Lower lobe of right lung (tissue), 2 donors: ENCODE results near the gene ADAM10. TPM values are rescaled to one million over a fixed set of nuclear protein-coding genes. Genes with fewer than 3 reads are reported as not detected.

ENCODE experiments used
- ATAC-seq, 2 donors: fragments of 200-7000 bp; cut with Tn5 transposase; one replicate each; pipeline ENCODE4 v1.9.1; 2020 to 2022; ENCODE audit warnings: mild to moderate bottlenecking in 2 of 2, moderate library complexity in 2 of 2
- DNase-seq: peaks from one replicate; pipeline ENCODE4 v3.0.0-alpha.2; 2020
- H3K27ac ChIP-seq: fragments of 200-600 bp; one replicate; pipeline ENCODE4 v1.8.0; 2022
- H3K27me3 ChIP-seq: fragments of 200-600 bp; one replicate; pipeline ENCODE4 v1.8.0; 2022; ENCODE audit warnings: low read depth
- H3K36me3 ChIP-seq: fragments of 200-600 bp; one replicate; pipeline ENCODE4 v1.8.0; 2022; ENCODE audit warnings: mild to moderate bottlenecking
- H3K4me1 ChIP-seq: fragments of 200-600 bp; one replicate; pipeline ENCODE4 v1.8.0; 2022
- H3K4me3 ChIP-seq: fragments of 200-600 bp; one replicate; pipeline ENCODE4 v1.8.0; 2022; ENCODE audit warnings: mild to moderate bottlenecking
- H3K9me3 ChIP-seq: fragments of 200-600 bp; one replicate; pipeline ENCODE4 v1.8.0; 2022
- intact Hi-C: fragments of 100-400 bp; cut with DNase I; formaldehyde crosslinking; loops from one replicate; pipeline ENCODE4 v1.11.0; 2022
- total RNA-seq: library from RNA; stranded (reverse); fragmentation: NEBNext Ultra II Directional; extraction: Animal tissue kit (Norgen Biotek cat#: 25700); gene quantifications from one replicate; pipeline ENCODE4 v1.2.1, GENCODE V29; 2021
- TF ChIP-seq, protein P1 (sequence below): fragments of 200-600 bp; IDR thresholded peaks from one replicate; pipeline ENCODE4 v1.8.0; 2022; ENCODE audit warnings: antibody characterized with exemption, mild to moderate bottlenecking
- donor health status: DM: no; HTN: yes; CAD: no; lungs with severe emphysema.

Gene ADAM10
- total RNA-seq, 1 donor from 2014 or later = 166 TPM

DNA sequence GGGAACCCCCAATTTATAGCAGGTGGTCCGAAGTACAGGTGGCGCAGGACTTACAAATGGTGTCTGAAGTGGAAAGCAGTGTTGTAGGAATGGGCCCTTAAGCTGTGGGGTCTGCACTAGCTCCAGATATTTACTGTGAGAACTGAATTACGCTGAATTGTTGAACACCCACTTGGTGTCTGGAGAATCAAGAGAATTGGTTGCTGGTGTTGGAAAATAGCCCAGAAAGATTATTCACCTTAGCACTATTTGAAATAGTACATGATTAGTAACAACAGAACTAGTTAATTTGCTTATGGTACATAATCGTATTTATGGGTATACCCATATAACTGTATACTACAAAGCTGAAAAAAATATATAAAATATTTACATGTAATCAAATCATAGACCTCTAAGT is 64.8 kb downstream of the ADAM10 start:
- no peak overlapping the region for H3K4me3 ChIP-seq
- ATAC-seq = no peak
- TF ChIP-seq, protein P1, sequence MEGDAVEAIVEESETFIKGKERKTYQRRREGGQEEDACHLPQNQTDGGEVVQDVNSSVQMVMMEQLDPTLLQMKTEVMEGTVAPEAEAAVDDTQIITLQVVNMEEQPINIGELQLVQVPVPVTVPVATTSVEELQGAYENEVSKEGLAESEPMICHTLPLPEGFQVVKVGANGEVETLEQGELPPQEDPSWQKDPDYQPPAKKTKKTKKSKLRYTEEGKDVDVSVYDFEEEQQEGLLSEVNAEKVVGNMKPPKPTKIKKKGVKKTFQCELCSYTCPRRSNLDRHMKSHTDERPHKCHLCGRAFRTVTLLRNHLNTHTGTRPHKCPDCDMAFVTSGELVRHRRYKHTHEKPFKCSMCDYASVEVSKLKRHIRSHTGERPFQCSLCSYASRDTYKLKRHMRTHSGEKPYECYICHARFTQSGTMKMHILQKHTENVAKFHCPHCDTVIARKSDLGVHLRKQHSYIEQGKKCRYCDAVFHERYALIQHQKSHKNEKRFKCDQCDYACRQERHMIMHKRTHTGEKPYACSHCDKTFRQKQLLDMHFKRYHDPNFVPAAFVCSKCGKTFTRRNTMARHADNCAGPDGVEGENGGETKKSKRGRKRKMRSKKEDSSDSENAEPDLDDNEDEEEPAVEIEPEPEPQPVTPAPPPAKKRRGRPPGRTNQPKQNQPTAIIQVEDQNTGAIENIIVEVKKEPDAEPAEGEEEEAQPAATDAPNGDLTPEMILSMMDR = no peak
- no peaks in the 10 kb centered on the region for H3K27me3 ChIP-seq
- H3K9me3 ChIP-seq = no peaks in the 10 kb centered on the region
- no peaks in the 10 kb centered on the region for H3K4me1 ChIP-seq
- no peak overlapping the region for H3K27ac ChIP-seq
- DNase-seq = no peak
- peaks cover 3% of the 10 kb centered on the region for H3K36me3 ChIP-seq
- intact Hi-C loops = no loop called here

DNA sequence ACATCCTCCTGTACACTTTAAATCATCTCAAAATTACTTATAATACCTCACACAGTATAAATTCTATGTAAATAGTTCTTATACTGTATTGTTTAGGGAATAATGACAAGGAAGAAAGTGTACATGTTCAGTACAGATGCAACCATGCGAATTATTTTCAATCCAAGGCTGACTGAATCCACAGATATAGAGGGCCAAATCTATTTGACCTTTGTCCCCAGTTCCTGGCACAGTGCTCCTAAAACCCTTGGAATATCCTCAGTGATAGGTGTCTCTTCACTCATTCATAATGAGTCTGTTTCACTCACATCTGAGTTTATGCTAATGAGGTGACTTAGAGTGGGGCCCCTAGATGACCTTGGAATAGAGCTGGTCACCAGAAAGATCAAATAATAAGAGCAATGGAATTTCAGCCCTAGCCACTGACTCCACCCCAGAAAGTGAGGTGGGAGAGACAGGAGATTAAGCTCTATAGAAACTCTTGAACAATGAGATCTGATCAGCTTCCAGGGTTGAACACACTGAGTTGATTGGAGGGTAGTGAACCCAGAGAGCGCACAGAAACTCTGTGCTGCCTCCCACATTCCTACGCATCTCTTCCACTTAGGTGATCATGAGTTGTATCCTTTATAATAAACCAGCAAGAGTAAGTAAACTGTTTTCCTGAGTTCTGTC is 65.3 kb downstream of the ADAM10 start:
- ATAC-seq (no peak), DNase-seq (no peak)
- no peaks in the 10 kb centered on the region for H3K27me3 ChIP-seq
- intact Hi-C loops = no loop called here
- no peak overlapping the region for H3K4me3 ChIP-seq
- H3K36me3 ChIP-seq = peaks cover 4% of the 10 kb centered on the region
- no peaks in the 10 kb centered on the region for H3K4me1 ChIP-seq
- H3K9me3 ChIP-seq = no peaks in the 10 kb centered on the region
- H3K27ac ChIP-seq = no peak overlapping the region
- TF ChIP-seq, protein P1 = no peak

DNA sequence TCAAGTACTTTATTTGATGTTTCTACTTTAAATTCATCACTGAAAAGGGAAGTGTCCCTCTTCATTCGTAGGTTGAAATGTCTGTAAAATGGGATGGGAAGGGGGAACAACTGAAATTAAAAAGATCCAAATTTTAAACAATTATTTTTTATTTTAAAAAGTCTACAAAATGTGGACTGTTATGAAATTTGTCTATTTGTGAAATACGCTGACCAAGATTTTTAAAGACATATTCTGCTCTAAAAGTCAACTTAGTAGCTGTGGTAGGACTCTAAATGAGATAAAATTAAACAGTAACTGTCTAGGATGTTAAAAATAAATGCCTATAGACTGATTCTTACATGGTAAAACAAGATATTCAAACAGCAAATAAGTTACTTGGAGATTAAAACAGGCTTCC is 67.3 kb downstream of the ADAM10 start:
- intact Hi-C loops = no loop called here
- Histone ChIP-seq H3K27ac (no peak overlapping the region), H3K4me3 (no peak overlapping the region), H3K36me3 (peaks cover 8% of the 10 kb centered on the region), H3K4me1 (no peaks in the 10 kb centered on the region), H3K27me3 (no peaks in the 10 kb centered on the region), H3K9me3 (no peaks in the 10 kb centered on the region)
- ATAC-seq (no peak), DNase-seq (no peak)
- TF ChIP-seq, protein P1 = no peak

DNA sequence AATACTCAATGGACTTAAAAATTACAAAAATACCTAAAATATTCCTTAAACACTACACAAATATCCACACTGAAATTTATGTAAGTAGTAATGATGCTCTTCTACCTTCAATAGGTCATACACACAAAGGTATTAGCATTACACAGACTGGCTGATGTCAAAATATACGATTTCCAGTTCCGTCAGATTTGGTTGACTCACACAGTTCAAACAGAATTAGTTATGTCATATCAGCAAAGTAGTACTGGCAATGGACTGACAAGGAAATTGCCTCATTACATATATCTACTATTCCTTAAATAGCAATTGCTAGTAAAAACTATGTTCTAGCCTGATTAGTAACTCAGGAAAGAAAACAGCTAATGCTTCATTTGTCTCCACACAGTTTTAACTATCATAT is 70.8 kb downstream of the ADAM10 start:
- intact Hi-C loops = no loop called here
- ATAC-seq = no peak
- no peaks in the 10 kb centered on the region for H3K9me3 ChIP-seq

DNA sequence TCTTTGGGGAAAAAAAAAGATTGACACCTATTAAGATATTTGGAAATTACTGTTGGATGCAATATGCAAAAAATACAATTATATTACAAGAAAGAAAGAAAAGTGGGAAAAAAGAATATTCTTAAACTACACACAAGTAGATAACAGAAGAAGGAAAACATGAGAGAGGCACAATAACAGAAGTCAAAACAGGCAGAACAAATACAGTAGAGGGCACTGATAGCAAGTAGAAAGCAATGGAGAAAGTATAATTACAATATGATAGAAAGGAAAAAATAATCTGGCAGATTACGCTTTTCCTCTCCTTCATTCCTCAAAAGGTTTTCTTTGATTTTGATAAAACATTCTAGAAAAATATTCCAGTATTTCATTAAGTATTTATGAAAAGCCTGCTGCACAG is 72.1 kb downstream of the ADAM10 start:
- DNase-seq = no peak
- Histone ChIP-seq H3K9me3 (no peaks in the 10 kb centered on the region), H3K27me3 (no peaks in the 10 kb centered on the region), H3K27ac (no peak overlapping the region), H3K36me3 (peaks cover 29% of the 10 kb centered on the region), H3K4me3 (no peak overlapping the region), H3K4me1 (no peaks in the 10 kb centered on the region)
- no peak for ATAC-seq
- TF ChIP-seq, protein P1 = no peak
- intact Hi-C loops = no loop called here

More for the DNA sequence above, 70.8 kb downstream of the ADAM10 start:
- Histone ChIP-seq H3K36me3 (peaks cover 29% of the 10 kb centered on the region), H3K27ac (no peak overlapping the region), H3K4me3 (no peak overlapping the region), H3K4me1 (no peaks in the 10 kb centered on the region), H3K27me3 (no peaks in the 10 kb centered on the region)
- TF ChIP-seq, protein P1 = no peak
- DNase-seq = no peak
